Measurements from ENCODE around the gene RBP2. TPM values are rescaled to one million over a fixed set of nuclear protein-coding genes. Genes with fewer than 3 reads are reported as not detected.
A peak's percentile ranks its signal among the peaks of the same experiment; 100 is the strongest.

Gene RBP2
- not detected for polyA plus RNA-seq (2013, experiment 1 of 2; ENCODE audit: insufficient read length)
- polyA plus RNA-seq (2013, experiment 2 of 2; ENCODE audit: insufficient read length): not detected

GRCh38 chr3:139476348-139476747, at the start of gene RBP2:
TSS of gene RBP2 (minus strand) at chr3:139476516. CDS start at chr3:139476459, 57 bp downstream.
- DNase-seq: no peak

GRCh38 chr3:139524841-139525636, 48.7 kb upstream of the RBP2 start:
- no peak for DNase-seq

DNA sequence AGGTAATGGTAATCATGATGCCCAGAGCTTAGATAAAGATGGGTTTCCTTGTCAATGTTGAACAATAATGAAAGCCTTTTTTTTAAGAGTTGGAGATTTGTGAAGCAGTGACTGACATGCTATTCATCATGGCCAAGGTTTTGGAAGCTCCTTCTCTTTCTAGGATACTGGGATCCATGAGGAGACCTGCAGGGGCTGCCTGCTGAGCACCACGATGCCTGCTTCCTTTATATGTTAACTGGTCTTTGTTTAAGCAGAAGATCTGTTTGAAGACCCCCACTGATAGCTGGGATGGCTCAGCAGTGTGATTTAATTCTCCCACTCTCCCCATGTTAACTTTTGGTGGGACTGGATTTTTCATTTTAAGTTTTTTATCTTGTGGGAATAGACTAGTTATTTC, 47.4 kb upstream of the RBP2 start:
- no peak for DNase-seq

DNA sequence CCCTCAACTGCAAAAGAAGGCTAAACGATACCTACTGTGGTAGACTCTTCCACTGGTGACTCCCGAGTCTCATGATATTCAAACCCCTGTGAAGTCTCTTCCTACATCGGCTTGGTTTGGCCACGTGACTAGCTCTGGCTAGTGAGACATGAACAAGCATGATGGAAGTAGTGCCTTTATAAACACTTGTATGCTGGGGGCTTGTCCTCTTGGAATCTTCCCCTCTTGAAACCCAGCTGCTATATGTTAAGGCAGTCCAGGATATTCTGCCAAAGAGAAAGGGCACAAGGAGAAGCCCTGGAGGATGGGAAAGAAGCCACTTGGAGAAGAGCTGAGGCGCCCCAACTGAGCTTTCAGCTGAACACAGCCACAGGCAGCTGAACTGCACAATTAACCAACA, 46.9 kb upstream of the RBP2 start:
- DNase-seq: no peak

- DNase-seq: no peak
Observed at GRCh38 chr3:139522421-139522820, 46.1 kb upstream of the RBP2 start.

DNA sequence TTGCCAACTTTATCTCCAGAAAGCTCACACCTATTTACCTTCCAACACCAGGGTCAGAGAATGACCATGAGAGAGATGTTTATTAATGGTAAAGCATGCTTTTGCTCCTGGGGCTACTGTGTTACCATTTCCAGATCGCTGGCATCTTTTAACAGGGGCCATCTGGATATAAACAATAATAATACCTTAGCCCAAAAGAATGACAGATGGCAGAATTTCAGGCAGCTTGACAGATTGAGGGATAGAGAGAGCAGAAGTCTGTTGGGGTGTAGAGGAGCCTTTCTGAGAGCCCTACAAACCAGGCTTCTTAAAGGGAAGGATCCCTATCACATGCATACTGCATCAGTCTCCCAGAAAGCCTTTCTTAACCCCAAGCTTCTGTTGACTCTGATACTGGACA, 45.5 kb upstream of the RBP2 start:
- DNase-seq: no peak

DNA sequence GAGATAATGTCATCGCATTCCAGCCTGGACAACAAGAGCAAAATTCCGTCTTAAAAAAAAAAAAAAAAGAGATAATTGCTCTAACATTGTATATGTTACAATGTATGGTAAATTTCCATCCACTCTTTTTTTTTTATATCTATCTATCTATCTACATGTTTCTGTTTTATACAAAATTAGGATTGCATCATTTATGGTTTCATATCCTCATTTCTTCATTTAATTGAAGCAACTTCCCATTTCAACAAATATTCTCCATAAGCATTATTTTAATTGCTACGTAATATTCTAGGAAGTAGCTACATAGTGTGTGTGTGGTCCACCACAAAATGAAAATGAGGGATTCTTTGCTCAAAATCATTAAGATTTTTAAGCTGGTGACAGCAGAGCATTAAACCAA, 44.8 kb upstream of the RBP2 start:
- DNase-seq: no peak

DNA sequence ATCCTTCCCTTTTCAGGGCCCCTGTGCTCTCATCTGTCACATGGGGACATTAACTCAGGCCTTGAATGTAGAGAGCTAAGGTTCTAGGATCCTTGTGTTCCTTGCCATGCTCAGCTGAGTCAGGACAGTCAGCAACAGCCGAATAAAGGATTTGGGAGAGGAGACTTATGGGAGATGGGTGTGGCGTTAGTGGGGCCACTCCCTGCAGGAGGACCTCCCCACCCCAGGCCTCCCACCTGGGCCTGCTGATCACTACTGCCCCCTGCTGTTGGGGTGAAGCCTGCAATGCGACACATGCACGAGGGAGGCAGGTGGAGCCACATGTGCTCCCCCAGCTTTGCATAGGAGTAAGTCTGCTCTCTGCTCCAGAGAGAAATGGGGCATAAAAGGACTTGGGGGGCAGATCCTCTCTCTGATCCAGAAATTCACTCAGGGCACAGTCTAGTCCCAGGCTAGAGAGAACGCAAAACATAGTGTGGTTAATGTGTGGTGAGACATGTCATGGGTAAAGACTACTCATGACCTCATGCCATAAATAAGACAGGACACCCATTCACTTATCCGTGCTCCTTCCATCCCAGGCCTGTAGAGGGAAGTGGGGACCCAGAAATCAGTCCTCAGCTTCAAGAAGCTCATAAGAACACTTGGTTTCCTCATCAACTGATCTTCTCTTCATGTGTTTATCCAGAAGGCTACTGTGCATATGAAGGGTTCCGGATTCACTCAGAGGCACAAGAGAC, 43.9 kb upstream of the RBP2 start:
- DNase-seq: peak; percentile 15

- no peak for DNase-seq
Observed at GRCh38 chr3:139518926-139519842, 42.9 kb upstream of the RBP2 start.

- DNase-seq: no peak
Observed at GRCh38 chr3:139518306-139518705, 42.0 kb upstream of the RBP2 start.

DNA sequence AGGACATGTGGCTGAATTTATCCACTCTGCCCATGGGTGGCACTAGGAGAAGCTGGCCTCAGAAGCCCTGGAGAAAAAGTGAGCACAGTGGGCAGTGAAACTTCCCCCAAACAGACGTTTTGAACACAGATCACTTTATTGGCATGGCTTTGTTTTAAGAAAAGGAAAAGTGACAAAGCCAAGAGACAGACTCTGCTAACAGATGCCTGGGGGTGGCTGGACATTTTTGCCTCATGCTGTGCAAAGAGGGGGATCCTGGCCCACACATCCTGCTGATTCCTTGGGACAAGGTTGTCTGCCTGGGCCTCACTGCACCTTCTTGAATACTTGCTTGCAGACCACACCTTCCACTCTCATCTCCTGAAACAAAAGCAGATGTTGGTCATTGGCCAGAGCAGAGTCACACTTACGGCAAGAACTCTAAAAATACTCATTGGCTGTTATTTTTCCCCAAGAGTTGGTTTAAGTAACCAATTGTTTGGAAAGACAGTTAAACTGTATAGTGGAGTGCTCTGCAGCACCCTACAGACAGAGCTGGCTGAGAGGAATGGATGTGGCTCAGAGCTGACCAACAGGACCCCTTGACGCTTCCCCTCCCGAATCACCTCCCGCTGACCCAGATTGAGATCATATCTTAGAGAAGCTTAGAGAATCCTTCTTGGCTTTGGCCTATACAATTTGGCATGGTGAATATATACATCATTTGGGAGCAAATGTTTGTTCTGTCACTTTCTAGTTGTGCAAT, 41.2 kb upstream of the RBP2 start:
- DNase-seq: no peak

GRCh38 chr3:139514741-139515140, 38.4 kb upstream of the RBP2 start:
- no peak for DNase-seq

DNA sequence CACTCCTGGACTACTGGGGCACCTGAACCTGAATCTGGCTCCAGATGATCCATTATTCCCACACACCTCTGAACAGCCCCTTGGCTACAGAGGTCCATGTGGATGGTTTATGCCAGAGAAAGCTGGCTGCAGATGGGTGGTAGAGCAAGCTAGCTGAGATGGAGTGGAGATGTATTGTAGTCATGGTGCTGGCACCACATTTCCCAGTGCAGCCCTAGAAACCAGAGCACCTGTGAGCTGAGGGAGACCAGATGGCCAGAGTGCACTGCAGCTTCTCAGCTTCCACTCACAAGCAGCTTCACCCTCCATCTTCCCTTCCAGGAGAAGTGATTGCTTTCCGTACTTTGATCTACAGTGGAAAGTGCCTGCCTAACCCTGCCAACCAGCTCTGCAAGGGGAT, 33.3 kb upstream of the RBP2 start:
- no peak for DNase-seq

GRCh38 chr3:139506766-139507165, 30.4 kb upstream of the RBP2 start:
- DNase-seq: no peak

DNA sequence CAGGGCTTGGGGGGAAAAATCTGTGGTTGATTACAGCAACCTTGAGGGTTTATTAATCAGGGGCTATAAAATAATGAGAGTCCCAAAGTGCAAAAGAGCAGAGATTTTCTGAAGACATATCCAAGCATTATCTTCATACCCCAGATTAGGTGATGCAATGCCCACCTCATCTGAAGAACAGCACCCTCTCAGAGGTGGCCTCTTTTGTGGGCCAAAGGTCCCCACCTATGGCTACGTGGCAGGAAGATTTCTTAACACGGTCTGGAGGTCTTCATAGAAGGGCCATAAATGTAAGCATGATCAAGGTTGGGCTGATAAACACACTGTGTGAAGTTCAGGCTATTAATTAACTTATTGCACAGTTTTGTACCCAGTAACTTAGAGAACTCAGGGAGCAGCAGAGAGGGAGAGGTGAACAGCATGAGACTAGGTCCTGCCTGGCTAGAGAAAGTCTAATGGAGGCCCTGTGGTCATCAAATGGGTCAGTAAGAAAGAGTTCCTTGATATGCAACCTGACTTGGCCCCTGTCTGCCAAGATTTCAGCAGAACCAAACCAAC, 29.6 kb upstream of the RBP2 start:
- no peak for DNase-seq

GRCh38 chr3:139499536-139499935, 23.2 kb upstream of the RBP2 start:
- DNase-seq: no peak

- DNase-seq: no peak
Observed at GRCh38 chr3:139493826-139494385, 17.6 kb upstream of the RBP2 start.

DNA sequence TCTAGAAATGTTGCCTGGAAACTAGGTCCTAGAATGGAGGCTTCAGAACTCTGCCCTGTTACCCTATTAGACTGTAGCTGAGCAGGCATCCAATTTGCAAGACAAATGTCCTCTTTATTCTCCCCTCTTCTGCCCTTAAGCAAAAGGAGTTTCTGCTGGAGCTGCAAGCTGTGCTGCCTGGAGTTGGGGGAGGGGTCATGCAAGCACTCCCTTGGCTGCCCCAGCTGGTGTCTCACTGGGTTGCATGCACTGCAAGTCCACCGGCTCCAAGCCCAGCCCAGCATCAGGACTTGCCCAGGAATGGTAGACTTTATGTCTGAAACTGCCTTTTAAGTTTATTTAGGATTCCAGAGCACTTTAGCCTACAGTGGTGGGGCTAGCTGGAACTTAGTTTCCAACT, 15.7 kb upstream of the RBP2 start:
- no peak for DNase-seq

DNA sequence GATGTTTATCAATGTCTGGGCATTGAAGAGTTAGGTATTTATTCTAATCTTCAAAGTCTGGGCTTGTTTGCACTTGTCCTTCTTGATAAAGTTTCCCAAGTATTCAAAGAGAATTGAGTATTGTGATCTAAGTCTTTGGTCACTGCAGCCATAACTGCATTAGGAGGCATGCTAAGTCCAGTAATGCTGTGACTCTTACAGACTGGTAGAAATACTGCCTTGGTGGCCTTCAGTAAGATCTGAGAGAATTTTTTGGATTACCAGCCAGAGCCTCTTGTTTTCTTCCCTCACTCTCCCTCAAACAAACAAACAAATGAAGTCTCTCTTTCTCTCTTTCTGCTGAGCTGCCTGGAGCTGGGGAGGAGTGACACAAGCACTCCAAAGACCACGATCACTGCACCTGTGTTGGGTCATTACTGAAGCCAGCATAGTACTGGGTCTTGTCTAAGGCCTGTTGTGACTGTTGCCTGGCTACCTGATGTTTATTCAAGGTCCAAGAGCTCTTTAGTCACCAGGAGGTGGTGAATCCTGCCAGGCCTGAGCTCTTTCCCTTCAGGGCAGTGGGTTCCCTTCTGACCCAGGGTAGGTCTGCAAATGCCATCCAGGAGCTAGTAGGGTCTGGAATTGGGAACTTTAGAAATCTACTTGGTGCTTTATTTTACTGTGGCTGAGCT, 14.8 kb upstream of the RBP2 start:
- DNase-seq: no peak

DNA sequence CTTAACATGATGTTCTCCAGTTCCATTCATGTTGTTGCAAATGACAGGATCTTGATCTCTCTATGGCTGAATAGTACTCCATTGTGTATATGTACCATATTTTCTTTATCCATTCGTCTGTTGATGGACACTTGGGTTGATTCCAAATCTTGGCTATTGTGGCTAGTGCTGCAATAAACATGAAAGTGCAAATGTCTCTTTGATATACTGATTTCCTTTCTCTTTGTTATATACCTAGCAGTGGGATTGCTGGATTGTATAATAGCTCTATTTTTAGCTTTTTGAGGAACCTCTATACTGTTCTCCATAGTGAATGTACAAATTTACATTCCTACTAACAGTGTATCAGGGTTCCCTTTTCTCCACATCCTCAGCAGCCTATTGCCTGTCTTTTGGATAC, 5.9 kb upstream of the RBP2 start:
- DNase-seq: no peak

GRCh38 chr3:139481116-139481515, 4.8 kb upstream of the RBP2 start:
- peak; percentile 47 for DNase-seq

All from fibroblast of skin of scalp (primary cell).